ENCODE data around the gene KRT4. TPM values are rescaled to one million over a fixed set of nuclear protein-coding genes. Genes with fewer than 3 reads are reported as not detected.

Gene KRT4
- total RNA-seq, 1 donor from 2014 or later: not detected

DNA sequence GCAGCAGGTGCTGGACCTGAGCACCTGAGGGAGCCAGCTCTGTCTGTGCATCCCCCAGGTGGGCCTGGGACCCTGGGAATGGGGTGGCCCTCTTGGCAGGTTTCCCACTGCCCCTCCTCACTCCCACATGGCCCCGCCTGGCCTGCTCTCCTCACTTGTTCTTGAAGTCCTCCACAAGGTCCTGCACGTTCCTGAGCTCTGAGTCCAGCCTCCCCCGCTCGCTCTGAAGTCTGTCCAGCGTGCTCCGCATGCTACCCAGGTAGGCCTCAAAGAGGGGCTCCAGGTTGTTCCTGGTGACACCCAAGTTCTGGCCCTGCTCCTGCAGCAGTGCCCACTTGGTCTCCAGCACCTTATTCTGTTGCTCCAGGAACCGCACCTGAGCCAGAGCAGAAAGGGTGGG lies 17.3 kb upstream of the KRT4 start:
- H3K9me3 ChIP-seq: no peaks in the 10 kb centered on the region
- no peak overlapping the region for H3K4me3 ChIP-seq
- no peaks in the 10 kb centered on the region for H3K27me3 ChIP-seq
- DNase-seq (ENCODE audit: low spot score in 2 of 2): no peak
- H3K36me3 ChIP-seq: no peaks in the 10 kb centered on the region
- TF ChIP-seq, protein P1, sequence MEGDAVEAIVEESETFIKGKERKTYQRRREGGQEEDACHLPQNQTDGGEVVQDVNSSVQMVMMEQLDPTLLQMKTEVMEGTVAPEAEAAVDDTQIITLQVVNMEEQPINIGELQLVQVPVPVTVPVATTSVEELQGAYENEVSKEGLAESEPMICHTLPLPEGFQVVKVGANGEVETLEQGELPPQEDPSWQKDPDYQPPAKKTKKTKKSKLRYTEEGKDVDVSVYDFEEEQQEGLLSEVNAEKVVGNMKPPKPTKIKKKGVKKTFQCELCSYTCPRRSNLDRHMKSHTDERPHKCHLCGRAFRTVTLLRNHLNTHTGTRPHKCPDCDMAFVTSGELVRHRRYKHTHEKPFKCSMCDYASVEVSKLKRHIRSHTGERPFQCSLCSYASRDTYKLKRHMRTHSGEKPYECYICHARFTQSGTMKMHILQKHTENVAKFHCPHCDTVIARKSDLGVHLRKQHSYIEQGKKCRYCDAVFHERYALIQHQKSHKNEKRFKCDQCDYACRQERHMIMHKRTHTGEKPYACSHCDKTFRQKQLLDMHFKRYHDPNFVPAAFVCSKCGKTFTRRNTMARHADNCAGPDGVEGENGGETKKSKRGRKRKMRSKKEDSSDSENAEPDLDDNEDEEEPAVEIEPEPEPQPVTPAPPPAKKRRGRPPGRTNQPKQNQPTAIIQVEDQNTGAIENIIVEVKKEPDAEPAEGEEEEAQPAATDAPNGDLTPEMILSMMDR (IDR thresholded peaks at IDR 0.05): no peak
- H3K4me1 ChIP-seq: no peaks in the 10 kb centered on the region
- intact Hi-C loops (cut with DNase I): no loop called here
- H3K27ac ChIP-seq: no peak overlapping the region

DNA sequence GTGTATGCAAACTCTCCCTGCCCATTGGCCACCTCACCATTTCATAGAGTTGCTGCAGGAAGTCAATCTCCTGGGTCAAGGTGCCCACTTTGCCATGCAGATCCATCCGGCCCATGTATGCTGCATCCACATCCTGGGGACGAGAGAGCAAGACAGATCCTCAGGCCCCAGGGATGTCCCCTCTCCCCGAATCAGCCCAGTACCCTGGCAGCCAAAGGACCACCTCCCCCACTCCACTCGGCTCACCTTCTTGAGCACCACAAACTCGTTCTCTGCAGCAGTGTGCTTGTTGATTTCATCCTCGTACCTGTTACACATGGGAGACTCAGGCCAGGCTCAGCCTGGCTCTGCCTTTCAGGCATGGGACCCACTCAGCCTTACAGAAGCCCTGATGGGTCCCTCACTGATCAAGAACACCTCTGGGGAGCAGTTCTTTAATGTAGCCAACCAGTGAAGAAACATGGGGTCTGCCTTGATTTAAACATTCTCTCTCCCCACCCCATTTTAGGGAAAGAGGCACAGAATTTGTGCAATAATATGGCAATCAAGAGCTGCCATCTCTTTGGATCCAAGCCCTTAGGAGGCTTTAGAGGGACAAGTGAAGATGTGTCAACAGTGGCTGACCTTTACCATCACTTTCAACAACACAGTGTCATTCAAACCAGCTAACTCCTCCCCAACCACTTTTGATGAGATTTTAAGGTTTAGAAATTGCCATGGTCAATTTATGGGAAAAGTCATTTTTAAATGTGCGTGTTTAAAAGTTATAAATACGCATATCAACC lies 16.3 kb upstream of the KRT4 start:
- H3K9me3 ChIP-seq: no peaks in the 10 kb centered on the region
- TF ChIP-seq, protein P1 (IDR thresholded peaks at IDR 0.05): no peak
- H3K4me1 ChIP-seq: no peaks in the 10 kb centered on the region
- intact Hi-C loops (cut with DNase I): no loop called here
- no peak for DNase-seq (ENCODE audit: low spot score in 2 of 2)
- H3K27me3 ChIP-seq: no peaks in the 10 kb centered on the region
- no peak overlapping the region for H3K27ac ChIP-seq
- H3K4me3 ChIP-seq: no peak overlapping the region
- H3K36me3 ChIP-seq: no peaks in the 10 kb centered on the region

DNA sequence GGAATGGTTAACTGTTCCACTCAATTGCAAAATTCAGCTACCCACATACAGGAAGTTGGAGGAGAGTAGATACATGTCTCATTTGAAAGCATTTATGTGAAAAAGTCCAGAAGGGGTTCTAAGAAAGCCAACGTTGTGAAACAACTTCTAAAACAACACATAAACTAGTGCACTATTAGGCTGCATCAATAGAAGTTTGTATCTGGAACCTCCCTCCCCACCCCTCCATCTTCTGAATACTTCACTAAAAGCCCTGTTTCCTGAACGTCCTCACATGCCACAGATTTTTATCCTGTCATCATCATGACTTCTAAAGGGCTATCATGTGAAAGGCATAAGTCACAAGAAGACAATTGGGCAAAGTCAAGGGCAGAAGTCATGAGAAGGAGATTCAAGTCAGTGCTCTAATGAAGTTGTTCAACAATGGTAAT lies 14.7 kb upstream of the KRT4 start:
- H3K4me3 ChIP-seq: no peak overlapping the region
- no peak overlapping the region for H3K27ac ChIP-seq
- no peak for DNase-seq (ENCODE audit: low spot score in 2 of 2)
- no peaks in the 10 kb centered on the region for H3K4me1 ChIP-seq
- intact Hi-C loops (cut with DNase I): no loop called here
- no peaks in the 10 kb centered on the region for H3K9me3 ChIP-seq
- no peaks in the 10 kb centered on the region for H3K27me3 ChIP-seq
- TF ChIP-seq, protein P1 (IDR thresholded peaks at IDR 0.05): no peak
- no peaks in the 10 kb centered on the region for H3K36me3 ChIP-seq

DNA sequence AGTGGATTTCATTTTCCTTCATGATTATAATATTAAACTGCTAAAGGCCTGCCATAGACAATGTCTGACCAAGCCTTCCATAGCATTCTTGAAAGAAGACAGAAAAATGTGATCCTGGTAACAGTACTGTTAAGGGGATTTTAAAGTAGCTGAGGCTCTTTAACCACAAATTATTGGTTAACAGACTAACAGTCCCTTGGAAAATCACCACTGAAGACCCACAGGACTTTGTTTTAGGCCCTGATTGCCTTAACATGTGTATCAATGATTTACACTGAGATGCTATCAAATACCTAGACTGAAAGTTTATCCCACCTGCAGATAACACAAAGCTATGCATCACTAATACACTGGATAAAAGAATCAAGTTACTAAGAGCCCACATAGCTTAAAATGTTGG lies 14.2 kb upstream of the KRT4 start:
- H3K27me3 ChIP-seq: no peaks in the 10 kb centered on the region
- intact Hi-C loops (cut with DNase I): no loop called here
- no peaks in the 10 kb centered on the region for H3K4me1 ChIP-seq
- DNase-seq (ENCODE audit: low spot score in 2 of 2): no peak
- H3K9me3 ChIP-seq: no peaks in the 10 kb centered on the region
- H3K4me3 ChIP-seq: no peak overlapping the region
- no peaks in the 10 kb centered on the region for H3K36me3 ChIP-seq
- H3K27ac ChIP-seq: no peak overlapping the region
- TF ChIP-seq, protein P1 (IDR thresholded peaks at IDR 0.05): no peak

DNA sequence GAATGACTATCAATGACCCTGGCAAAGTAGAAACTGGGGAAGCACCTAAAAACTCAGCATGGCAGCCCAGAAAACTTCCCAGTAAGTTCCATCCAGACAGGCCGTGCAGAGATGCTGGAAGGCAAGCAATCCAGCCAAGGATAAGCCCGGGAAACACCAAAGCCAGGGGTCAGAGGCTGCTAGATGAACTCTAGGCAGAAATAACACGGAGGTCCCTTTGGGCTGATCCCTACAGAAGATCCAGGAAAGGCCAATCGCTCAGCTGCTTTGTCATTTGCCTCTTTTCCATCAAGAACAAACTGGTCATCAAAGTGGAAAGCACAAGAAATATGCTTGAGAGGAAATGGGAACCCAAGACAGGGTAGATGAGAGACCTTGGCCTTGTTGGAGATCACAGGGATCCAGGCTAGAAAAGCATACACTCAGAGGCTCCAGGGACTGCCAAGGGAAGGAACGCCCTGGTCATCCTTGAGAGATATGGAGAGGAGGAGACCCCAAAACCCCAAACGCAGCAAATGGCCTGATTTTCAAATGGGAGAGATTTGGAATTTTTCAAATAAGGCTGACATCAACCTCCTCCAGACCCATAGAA lies 13.7 kb upstream of the KRT4 start:
- H3K9me3 ChIP-seq: no peaks in the 10 kb centered on the region
- TF ChIP-seq, protein P1 (IDR thresholded peaks at IDR 0.05): no peak
- DNase-seq (ENCODE audit: low spot score in 2 of 2): no peak
- no peaks in the 10 kb centered on the region for H3K4me1 ChIP-seq
- no peaks in the 10 kb centered on the region for H3K27me3 ChIP-seq
- H3K27ac ChIP-seq: no peak overlapping the region
- intact Hi-C loops (cut with DNase I): no loop called here
- H3K4me3 ChIP-seq: no peak overlapping the region
- no peaks in the 10 kb centered on the region for H3K36me3 ChIP-seq
